NCI-H1930 (cell line): ENCODE results near the gene PUM1.
"Not testable (repeated sequence)": the region's sequence is repeated elsewhere in the genome, so short reads cannot be mapped to it uniquely, and the experiment has no call there.

Source experiments
- DNase-seq, 2 experiments: peaks; one replicate each; lab custom pipeline; 2025; lab: John Stamatoyannopoulos, UW

Gene PUM1

GRCh38 chr1:31064111-31064717, 1.3 kb downstream of the PUM1 start:
- DNase-seq, result no peak

- no peak for DNase-seq
Measured at GRCh38 chr1:31063631-31064030, 1.9 kb downstream of the PUM1 start.

- no peak for DNase-seq
Measured at GRCh38 chr1:31062867-31063380, 2.6 kb downstream of the PUM1 start.

- DNase-seq, result peak in 1 of 2 experiments; percentile 13
Measured at GRCh38 chr1:31062162-31062866, 3.2 kb downstream of the PUM1 start.

GRCh38 chr1:31058012-31058411, 7.5 kb downstream of the PUM1 start:
- no peak for DNase-seq

GRCh38 chr1:31055953-31056352, 9.6 kb downstream of the PUM1 start:
- DNase-seq, result no peak

- DNase-seq, result no peak
Measured at GRCh38 chr1:31055501-31055900, 10.0 kb downstream of the PUM1 start.

GRCh38 chr1:31054958-31055481, 10.5 kb downstream of the PUM1 start:
- DNase-seq, result no peak

GRCh38 chr1:31054349-31054748, 11.2 kb downstream of the PUM1 start:
- no peak for DNase-seq

GRCh38 chr1:31052613-31053012, 12.9 kb downstream of the PUM1 start:
- DNase-seq, result not testable (repeated sequence)

- no peak for DNase-seq
Measured at GRCh38 chr1:31051611-31052010, 13.9 kb downstream of the PUM1 start.

GRCh38 chr1:31047507-31047906, 18.0 kb downstream of the PUM1 start:
- DNase-seq, result not testable (repeated sequence)

- peak in 1 of 2 experiments; percentile 35 for DNase-seq
Measured at GRCh38 chr1:31043631-31044030, 21.9 kb downstream of the PUM1 start.

- no peak for DNase-seq
Measured at GRCh38 chr1:31042656-31043055, 22.9 kb downstream of the PUM1 start.

- DNase-seq, result no peak
Measured at GRCh38 chr1:31041529-31041928, 24.0 kb downstream of the PUM1 start.

GRCh38 chr1:31040038-31040437, 25.5 kb downstream of the PUM1 start:
- DNase-seq, result no peak

GRCh38 chr1:31038935-31039334, 26.6 kb downstream of the PUM1 start:
- not testable (repeated sequence) for DNase-seq

- no peak for DNase-seq
Measured at GRCh38 chr1:31038360-31038759, 27.2 kb downstream of the PUM1 start.

GRCh38 chr1:31036749-31037500, 28.6 kb downstream of the PUM1 start:
- DNase-seq, result no peak

GRCh38 chr1:31033598-31033997, 31.9 kb downstream of the PUM1 start:
- no peak for DNase-seq

GRCh38 chr1:31032266-31032665, 33.3 kb downstream of the PUM1 start:
- no peak for DNase-seq

- DNase-seq, result no peak
Measured at GRCh38 chr1:31031330-31032143, 34.0 kb downstream of the PUM1 start.
